ENCODE results near the gene TRIM21. TPM values are rescaled to one million over a fixed set of nuclear protein-coding genes. Genes with fewer than 3 reads are reported as not detected.

The TRIM21 gene
- total and polyA plus RNA-seq, 2 of the 13 experiments (the other 11 are each of a cell fraction or from before 2014, with no cell fraction given) = 6.2 to 9.6 TPM

DNA sequence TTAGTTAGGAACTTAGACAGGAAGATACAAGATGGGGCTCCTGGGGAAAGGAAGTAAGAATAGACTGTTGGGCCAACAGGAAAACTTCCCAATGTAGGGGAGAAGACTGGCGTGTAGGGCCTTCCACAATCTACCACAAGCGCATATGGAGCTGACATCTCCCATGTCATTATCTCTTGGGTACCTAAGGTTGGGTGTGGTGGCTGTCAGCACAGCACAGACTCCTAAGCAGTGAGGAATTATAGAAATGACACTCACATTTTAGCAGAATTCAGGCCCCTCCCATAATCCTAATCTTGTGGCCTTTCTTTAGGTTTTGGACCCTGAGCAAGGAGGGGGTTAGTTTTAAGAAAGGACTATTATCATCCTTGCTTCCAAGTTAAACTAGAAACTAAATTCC is 11.6 kb downstream of the TRIM21 start:
- POLR2A ChIA-PET = no interaction called here
- Histone ChIP-seq H3K9ac (ENCODE audit: insufficient read depth, low read depth, low read length) (no peak overlapping the region), H3K27me3 (ENCODE audit: control insufficient read depth in 1 of 2, insufficient read depth in 2 of 2, low read length in 2 of 2) (peaks cover 0 to 10% of the 10 kb centered on the region in 2 experiments; a peak in 2 of 5 replicates), H4K20me1 (ENCODE audit: insufficient read depth, low read length) (no peaks in the 10 kb centered on the region), H3K4me3 (replicated peaks in 1 of 3; ENCODE audit: insufficient read depth in 1 of 3, low read depth in 2 of 3, low read length in 3 of 3) (no peak overlapping the region), H3K9me3 (ENCODE audit: low read length) (no peaks in the 10 kb centered on the region), H3K4me2 (ENCODE audit: low read depth, low read length) (no peak overlapping the region), H3K36me3 (replicated peaks in 1 of 2; ENCODE audit: control insufficient read depth in 1 of 2, insufficient read depth in 2 of 2, low read length in 2 of 2) (no peaks in the 10 kb centered on the region), H3K4me1 (ENCODE audit: insufficient read depth, low read length) (no peaks in the 10 kb centered on the region), H3K27ac (ENCODE audit: extremely low read length, insufficient read depth, low read length) (no peak overlapping the region), H2AFZ (ENCODE audit: low read length) (no peak overlapping the region), H3K79me2 (ENCODE audit: insufficient read depth, low read length) (no peaks in the 10 kb centered on the region)
- no peak for ATAC-seq
- in situ Hi-C loops (cut with HindIII; ENCODE audit: extremely low pct_ligation_motif_present, low pct_unique_long_range_greater_than_20kb) (no loop called here), intact Hi-C loops (cut with micrococcal nuclease; ENCODE audit: unreplicated experiment) (no loop called here)
- no TSS peak for BruUV-seq (replicated peaks)
- WGBS (ENCODE audit: low lambda C conversion rate) = 54% methylated on average over 2 of the region's 2 CpGs
- no peak for DNase-seq (ENCODE audit: low spot score)
- FAIRE-seq = no peak
- CTCF ChIA-PET (ENCODE audit: low intra/inter-chr PET ratio, low total read pairs) = no interaction called here
- TF ChIP-seq, protein P1, sequence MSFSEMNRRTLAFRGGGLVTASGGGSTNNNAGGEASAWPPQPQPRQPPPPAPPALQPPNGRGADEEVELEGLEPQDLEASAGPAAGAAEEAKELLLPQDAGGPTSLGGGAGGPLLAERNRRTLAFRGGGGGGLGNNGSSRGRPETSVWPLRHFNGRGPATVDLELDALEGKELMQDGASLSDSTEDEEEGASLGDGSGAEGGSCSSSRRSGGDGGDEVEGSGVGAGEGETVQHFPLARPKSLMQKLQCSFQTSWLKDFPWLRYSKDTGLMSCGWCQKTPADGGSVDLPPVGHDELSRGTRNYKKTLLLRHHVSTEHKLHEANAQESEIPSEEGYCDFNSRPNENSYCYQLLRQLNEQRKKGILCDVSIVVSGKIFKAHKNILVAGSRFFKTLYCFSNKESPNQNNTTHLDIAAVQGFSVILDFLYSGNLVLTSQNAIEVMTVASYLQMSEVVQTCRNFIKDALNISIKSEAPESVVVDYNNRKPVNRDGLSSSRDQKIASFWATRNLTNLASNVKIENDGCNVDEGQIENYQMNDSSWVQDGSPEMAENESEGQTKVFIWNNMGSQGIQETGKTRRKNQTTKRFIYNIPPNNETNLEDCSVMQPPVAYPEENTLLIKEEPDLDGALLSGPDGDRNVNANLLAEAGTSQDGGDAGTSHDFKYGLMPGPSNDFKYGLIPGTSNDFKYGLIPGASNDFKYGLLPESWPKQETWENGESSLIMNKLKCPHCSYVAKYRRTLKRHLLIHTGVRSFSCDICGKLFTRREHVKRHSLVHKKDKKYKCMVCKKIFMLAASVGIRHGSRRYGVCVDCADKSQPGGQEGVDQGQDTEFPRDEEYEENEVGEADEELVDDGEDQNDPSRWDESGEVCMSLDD (CRISPR knock-in tag; IDR thresholded peaks at IDR 0.05; ENCODE audit: borderline replicate concordance) = no peak
- no peak for TF ChIP-seq SKI (IDR thresholded peaks at IDR 0.05; ENCODE audit: partially characterized antibody)
- TF ChIP-seq ZNF260 (CRISPR knock-in tag; IDR thresholded peaks at IDR 0.05; ENCODE audit: borderline replicate concordance, low read depth) = no peak
- no peak for TF ChIP-seq KDM2A (CRISPR knock-in tag; IDR thresholded peaks at IDR 0.05; ENCODE audit: borderline replicate concordance, low read depth)
- TF ChIP-seq, protein P2, sequence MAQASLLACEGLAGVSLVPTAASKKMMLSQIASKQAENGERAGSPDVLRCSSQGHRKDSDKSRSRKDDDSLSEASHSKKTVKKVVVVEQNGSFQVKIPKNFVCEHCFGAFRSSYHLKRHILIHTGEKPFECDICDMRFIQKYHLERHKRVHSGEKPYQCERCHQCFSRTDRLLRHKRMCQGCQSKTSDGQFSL (CRISPR knock-in tag; IDR thresholded peaks at IDR 0.05) = no peak
- no peak for TF ChIP-seq SIN3A (IDR thresholded peaks at IDR 0.05; ENCODE audit: borderline replicate concordance, low read depth, low read length)
- TF ChIP-seq MAZ (IDR thresholded peaks at IDR 0.05; ENCODE audit: borderline replicate concordance, low read depth, low read length) = no peak
- no peak for TF ChIP-seq MAZ (CRISPR knock-in tag; IDR thresholded peaks at IDR 0.05; ENCODE audit: low read depth)
- no peak for TF ChIP-seq POLR2AphosphoS2 (IDR thresholded peaks at IDR 0.05; ENCODE audit: low read depth, low read length)
- TF ChIP-seq HMGA1 (CRISPR knock-in tag; conservative IDR thresholded peaks at IDR 0.05) = no peak
- TF ChIP-seq TMF1 (CRISPR knock-in tag; IDR thresholded peaks at IDR 0.05; ENCODE audit: low read depth) = no peak
- TF ChIP-seq, protein P3, sequence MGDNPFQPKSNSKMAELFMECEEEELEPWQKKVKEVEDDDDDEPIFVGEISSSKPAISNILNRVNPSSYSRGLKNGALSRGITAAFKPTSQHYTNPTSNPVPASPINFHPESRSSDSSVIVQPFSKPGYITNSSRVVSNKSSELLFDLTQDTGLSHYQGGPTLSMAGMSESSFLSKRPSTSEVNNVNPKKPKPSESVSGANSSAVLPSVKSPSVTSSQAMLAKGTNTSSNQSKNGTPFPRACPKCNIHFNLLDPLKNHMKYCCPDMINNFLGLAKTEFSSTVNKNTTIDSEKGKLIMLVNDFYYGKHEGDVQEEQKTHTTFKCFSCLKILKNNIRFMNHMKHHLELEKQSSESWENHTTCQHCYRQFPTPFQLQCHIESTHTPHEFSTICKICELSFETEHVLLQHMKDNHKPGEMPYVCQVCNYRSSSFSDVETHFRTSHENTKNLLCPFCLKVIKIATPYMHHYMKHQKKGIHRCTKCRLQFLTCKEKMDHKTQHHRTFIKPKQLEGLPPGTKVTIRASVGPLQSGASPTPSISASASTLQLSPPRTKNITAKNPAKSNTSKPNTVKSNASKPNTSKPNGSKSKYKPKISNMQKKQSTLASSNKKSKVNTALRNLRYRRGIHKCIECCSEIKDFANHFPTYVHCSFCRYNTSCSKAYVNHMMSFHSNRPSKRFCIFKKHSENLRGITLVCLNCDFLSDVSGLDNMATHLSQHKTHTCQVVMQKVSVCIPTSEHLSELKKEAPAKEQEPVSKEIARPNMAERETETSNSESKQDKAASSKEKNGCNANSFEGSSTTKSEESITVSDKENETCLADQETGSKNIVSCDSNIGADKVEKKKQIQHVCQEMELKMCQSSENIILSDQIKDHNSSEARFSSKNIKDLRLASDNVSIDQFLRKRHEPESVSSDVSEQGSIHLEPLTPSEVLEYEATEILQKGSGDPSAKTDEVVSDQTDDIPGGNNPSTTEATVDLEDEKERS (CRISPR knock-in tag; IDR thresholded peaks at IDR 0.05) = no peak
- TF ChIP-seq ZNF761 (CRISPR knock-in tag; conservative IDR thresholded peaks at IDR 0.05) = no peak
- TF ChIP-seq FLYWCH1 (CRISPR knock-in tag; IDR thresholded peaks at IDR 0.05) = no peak
- TF ChIP-seq ZNF883 (CRISPR knock-in tag; IDR thresholded peaks at IDR 0.05; ENCODE audit: not compliant biosample characterization) = no peak
- TF ChIP-seq, protein P4, sequence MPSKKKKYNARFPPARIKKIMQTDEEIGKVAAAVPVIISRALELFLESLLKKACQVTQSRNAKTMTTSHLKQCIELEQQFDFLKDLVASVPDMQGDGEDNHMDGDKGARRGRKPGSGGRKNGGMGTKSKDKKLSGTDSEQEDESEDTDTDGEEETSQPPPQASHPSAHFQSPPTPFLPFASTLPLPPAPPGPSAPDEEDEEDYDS (CRISPR knock-in tag; IDR thresholded peaks at IDR 0.05) = no peak
- TF ChIP-seq, protein P5, sequence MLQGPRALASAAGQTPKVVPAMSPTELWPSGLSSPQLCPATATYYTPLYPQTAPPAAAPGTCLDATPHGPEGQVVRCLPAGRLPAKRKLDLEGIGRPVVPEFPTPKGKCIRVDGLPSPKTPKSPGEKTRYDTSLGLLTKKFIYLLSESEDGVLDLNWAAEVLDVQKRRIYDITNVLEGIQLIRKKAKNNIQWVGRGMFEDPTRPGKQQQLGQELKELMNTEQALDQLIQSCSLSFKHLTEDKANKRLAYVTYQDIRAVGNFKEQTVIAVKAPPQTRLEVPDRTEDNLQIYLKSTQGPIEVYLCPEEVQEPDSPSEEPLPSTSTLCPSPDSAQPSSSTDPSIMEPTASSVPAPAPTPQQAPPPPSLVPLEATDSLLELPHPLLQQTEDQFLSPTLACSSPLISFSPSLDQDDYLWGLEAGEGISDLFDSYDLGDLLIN (CRISPR knock-in tag; IDR thresholded peaks at IDR 0.05; ENCODE audit: borderline replicate concordance) = no peak
